PFSK-1 (cell line): ENCODE measurements around the gene CRB1.

Source experiments
- FOXP2 ChIP-seq: optimal IDR thresholded peaks from 2 replicates; pipeline ENCODE3; 2011; ENCODE audit warnings: borderline replicate concordance, control low read depth, inconsistent platforms; ENCODE audit not compliant: insufficient read depth; ENCODE audit errors: extremely low read length, extremely low read depth
- POLR2AphosphoS5 ChIP-seq: IDR thresholded peaks from 2 replicates; pipeline ENCODE4 v1.6.1; 2012; ENCODE audit warnings: low read depth, mild to moderate bottlenecking, control low read depth, low read length, moderate library complexity
- TAF1 ChIP-seq: IDR thresholded peaks from 2 replicates; pipeline ENCODE4 v1.6.1; 2012; ENCODE audit warnings: low read length, control low read depth, borderline replicate concordance; ENCODE audit not compliant: insufficient read depth

GRCh38 chr1:197264936-197265567, 3.0 kb upstream of the CRB1 start:
- TF ChIP-seq POLR2AphosphoS5 (no peak), TAF1 (no peak), FOXP2 (no peak)
